Testis (tissue), 3 donors: ENCODE results near the gene ATP6V1G2. TPM values are rescaled to one million over a fixed set of nuclear protein-coding genes. Genes with fewer than 3 reads are reported as not detected.
A peak's percentile ranks its signal among the peaks of the same experiment; 100 is the strongest.

ENCODE experiments used
- DNase-seq: peaks from one replicate; pipeline ENCODE4 v3.0.0-alpha.2; 2019
- H3K27ac ChIP-seq, 2 donors: fragments of 200-600 bp; sonication (generic); one replicate each; pipeline ENCODE4 v1.5.1; 2019
- H3K27me3 ChIP-seq: fragments of 200-600 bp; sonication (generic); one replicate; pipeline ENCODE4 v1.5.1; 2019
- H3K36me3 ChIP-seq: fragments of 200-600 bp; sonication (generic); one replicate; pipeline ENCODE4 v1.5.1; 2017; ENCODE audit warnings: low read depth; ENCODE audit errors: missing control alignments
- H3K4me1 ChIP-seq: fragments of 200-600 bp; sonication (generic); one replicate; pipeline ENCODE4 v1.5.1; 2019
- H3K4me3 ChIP-seq, 2 donors: fragments of 200-600 bp; sonication (generic); one replicate each; pipeline ENCODE4 v1.5.1; 2017 to 2019
- H3K9me3 ChIP-seq: fragments of 200-600 bp; sonication (generic); one replicate; pipeline ENCODE4 v1.5.1; 2017
- CTCF ChIP-seq, 3 experiments: fragments of 450-650 bp in 2 of 3; fragments of 200-600 bp in 1 of 3; sonication (generic) in 1 of 3; IDR thresholded peaks; one replicate each; pipeline ENCODE4 v1.5.1; 2016 to 2019; ENCODE audit warnings: antibody characterized with exemption in 3 of 3, mild to moderate bottlenecking in 2 of 3, moderate library complexity in 1 of 3
- POLR2A ChIP-seq: fragments of 450-650 bp; IDR thresholded peaks from one replicate; pipeline ENCODE4 v1.6.1; 2017; ENCODE audit warnings: antibody characterized with exemption, mild to moderate bottlenecking, moderate library complexity
- WGBS, 2 donors: methylation state at CpG; one replicate each; pipeline ENCODE4 v1.1.5; 2018; 5-methylcytosine and 5-hydroxymethylcytosine counted together
- intact Hi-C: fragments of 100-400 bp; cut with DNase I; formaldehyde crosslinking; loops from one replicate; pipeline ENCODE4 v1.15.1; 2023; ENCODE audit warnings: low total_unique reads
- polyA plus RNA-seq: library from polyadenylated mRNA; stranded (reverse); fragments of 350-450 nt; fragmentation: Illumina TruSeq; extraction: RNeasy Lipid Tissue Mini Kit (QIAGEN cat#74804); gene quantifications from one replicate; pipeline ENCODE4 v1.2.3, GENCODE V29; 2014; ENCODE audit warnings: low read depth, low replicate concordance; ENCODE audit not compliant: insufficient read depth
- total RNA-seq, 2 donors: library from RNA; depleted of rRNA; stranded (reverse); fragments of >200 nt; gene quantifications; one replicate each; pipeline ENCODE4 v1.2.3, GENCODE V29; 2016

Gene ATP6V1G2
- total and polyA plus RNA-seq, 3 donors from 2014 or later: 3.3 to 6.9 (median 4.7) TPM

DNA sequence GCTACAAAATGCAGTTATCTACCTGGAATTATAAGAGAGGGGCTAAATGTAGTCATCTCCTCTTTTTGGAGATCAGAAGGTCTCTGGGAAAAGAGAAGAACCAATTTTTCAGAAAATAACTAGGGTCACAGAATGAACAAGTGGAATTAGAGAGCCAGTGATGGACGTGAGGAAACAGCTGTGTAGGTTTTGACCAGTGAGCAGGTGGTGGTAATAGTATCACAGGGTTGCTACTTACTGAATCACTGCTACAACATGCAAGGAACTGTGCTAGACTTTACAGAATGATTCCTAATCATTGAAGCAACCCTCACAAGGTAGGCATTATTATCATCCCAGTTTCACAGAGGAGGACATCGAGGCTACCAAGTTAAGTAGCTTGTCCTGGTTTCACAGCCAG is 1.7 kb downstream of the ATP6V1G2 start:
- intact Hi-C loops: loop anchor here (10.0 kb wide), 1 partner anchor 50 kb away; the partner anchor contains the start of gene NCR3
- Histone ChIP-seq H3K4me3 (no peak overlapping the region), H3K27ac (no peak overlapping the region), H3K9me3 (no peaks in the 10 kb centered on the region), H3K4me1 (peaks cover 32% of the 10 kb centered on the region), H3K27me3 (no peaks in the 10 kb centered on the region), H3K36me3 (no peaks in the 10 kb centered on the region)
- 69 to 77% methylated on average over 2 of the region's 2 CpGs for WGBS, 2 donors
- DNase-seq: no peak
- TF ChIP-seq CTCF (IDR thresholded peaks at IDR 0.05) (no peak), POLR2A (no peak)

DNA sequence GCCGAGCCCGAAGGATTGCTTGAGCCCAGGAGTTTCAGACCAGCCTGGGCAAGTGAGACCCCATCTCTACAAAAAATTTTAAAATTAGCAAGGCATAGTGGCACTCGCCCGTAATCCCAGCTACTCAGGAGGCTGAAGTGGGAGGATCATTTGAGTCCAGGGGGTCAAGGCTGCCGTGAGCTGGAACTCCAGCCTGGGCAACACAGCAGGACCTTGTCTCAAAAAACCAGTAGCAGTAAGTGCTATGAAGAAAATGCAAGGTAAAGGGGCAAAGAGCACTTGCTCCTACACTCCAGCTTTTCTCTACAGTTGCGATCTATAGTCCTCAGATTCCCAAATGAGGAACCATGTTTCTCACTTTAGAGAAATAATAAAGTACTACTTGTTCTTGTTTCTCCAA is 2.8 kb downstream of the ATP6V1G2 start:
- Histone ChIP-seq H3K4me3 (no peak overlapping the region), H3K9me3 (no peaks in the 10 kb centered on the region), H3K27ac (no peak overlapping the region), H3K4me1 (peaks cover 36% of the 10 kb centered on the region), H3K27me3 (no peaks in the 10 kb centered on the region), H3K36me3 (no peaks in the 10 kb centered on the region)
- 89 to 93% methylated on average over 6 of the region's 6 CpGs for WGBS, 2 donors
- DNase-seq: no peak
- intact Hi-C loops: loop anchor here (10.0 kb wide), 1 partner anchor 51 kb away; the partner anchor contains the start of gene NCR3
- no peak for TF ChIP-seq CTCF (IDR thresholded peaks at IDR 0.05)
- no peak for TF ChIP-seq POLR2A

DNA sequence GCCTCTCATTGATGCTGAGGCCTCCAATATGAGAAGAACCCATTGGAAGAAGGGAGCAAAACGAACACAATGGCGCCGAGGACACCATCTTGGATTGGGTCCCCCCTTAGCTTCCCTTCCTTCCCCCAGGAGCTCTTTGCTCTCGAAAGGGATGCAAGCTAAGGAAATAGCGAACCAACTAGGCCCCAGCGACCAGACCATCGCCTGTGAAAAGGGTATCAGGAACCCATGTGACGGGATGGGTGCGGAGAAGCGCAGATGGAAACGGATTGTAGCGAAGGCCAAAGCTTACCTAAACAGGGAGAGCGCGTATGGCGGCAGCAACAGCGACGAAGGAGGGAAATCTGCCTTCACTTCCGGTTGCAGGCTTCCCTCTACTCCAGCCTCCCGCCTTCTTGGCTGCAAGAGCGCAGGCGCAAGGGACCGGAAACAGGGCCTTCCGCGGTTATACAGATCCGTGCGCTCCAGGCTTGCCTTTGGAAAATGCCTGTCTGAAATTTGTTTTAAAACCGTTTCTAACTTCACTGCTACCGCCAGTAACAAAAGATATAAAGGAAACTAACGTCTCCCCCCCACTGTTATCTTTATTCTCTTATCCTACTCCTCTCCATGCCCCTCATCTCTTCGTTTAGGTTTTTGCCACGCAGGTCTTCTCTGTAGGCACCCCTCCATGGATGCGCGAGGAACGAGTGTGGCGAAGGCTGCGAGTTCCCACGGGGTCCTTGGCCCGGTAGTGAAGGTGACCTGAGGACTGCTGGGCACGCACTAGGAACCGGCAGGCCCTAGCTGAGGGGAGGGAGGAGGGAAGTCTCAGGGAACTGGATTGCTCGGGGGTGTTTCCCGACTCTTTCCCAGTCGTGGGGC is 4.5 kb downstream of the ATP6V1G2 start, which contains the start of gene DDX39B:
Gene DDX39B, minus strand, starts transcription at position 346 of the 864 bp plus-strand sequence. CDS start 1,471 bp downstream, outside the sequence.
- DNase-seq: peak; percentile 97
- Histone ChIP-seq H3K36me3 (no peaks in the 10 kb centered on the region), H3K4me1 (peaks cover 27% of the 10 kb centered on the region), H3K27me3 (no peaks in the 10 kb centered on the region), H3K27ac (peak within 1 kb of the TSS; percentile 94 to 97), H3K4me3 (peak within 1 kb of the TSS; percentile 77 to 83), H3K9me3 (no peaks in the 10 kb centered on the region)
- TF ChIP-seq POLR2A (peak; percentile 29), CTCF (IDR thresholded peaks at IDR 0.05) (no peak)
- WGBS, 2 donors: 1% methylated on average over 36 to 43 of the region's 43 CpGs
- intact Hi-C loops: loop anchor here (10.0 kb wide), 1 partner anchor 53 kb away; the partner anchor contains the start of gene NCR3

DNA sequence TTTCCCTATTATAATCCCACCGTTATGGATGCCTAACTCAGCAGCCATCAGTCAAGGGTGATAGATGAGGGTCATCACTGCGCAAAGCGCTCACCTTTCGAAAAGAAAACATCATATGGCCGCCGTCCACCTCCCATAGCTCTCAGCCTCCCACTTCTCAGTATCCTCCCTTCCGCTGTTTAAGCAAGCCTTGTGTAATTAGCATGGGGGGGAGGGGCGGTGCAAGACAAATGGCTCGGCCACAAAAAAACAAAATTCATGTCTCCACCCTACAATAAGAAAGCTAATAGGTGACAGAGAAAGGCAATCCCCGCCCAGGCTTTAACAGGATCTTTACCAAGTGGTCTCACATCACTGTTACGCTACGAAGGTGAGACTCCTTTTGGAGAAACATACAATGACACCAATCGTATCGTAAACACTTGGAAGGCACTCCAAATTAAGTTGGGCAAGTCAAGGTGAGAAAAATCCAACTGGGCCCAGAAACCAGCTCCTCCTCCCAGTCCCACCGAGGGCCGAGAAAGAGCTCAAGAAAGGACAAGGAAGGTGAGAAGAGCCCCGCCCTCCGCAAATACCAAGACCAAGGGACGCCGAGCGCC is 5.2 kb downstream of the ATP6V1G2 start:
- WGBS, 2 donors: 0 to 1% methylated on average over 21 of the region's 21 CpGs
- H3K27me3 ChIP-seq: no peaks in the 10 kb centered on the region
- no peaks in the 10 kb centered on the region for H3K36me3 ChIP-seq
- peak overlapping the region; percentile 94 to 97 for H3K27ac ChIP-seq
- H3K4me1 ChIP-seq: peaks cover 27% of the 10 kb centered on the region
- intact Hi-C loops: loop anchor here (10.0 kb wide), 1 partner anchor 54 kb away; the partner anchor contains the start of gene NCR3
- H3K4me3 ChIP-seq: peak overlapping the region; percentile 77 to 83
- TF ChIP-seq POLR2A: no peak
- no peak for TF ChIP-seq CTCF (IDR thresholded peaks at IDR 0.05)
- H3K9me3 ChIP-seq: no peaks in the 10 kb centered on the region
- DNase-seq: peak; percentile 62
